Stimulated activated CD4-positive, alpha-beta T cell treated with anti-CD3 and anti-CD28 coated beads, TNF-alpha, amount 100 ng/mL, for 4 hours (primary cell): ENCODE measurements around the gene DCBLD1.
"Not testable (repeated sequence)": the region's sequence is repeated elsewhere in the genome, so short reads cannot be mapped to it uniquely, and the experiment has no call there.

ENCODE experiments used
- DNase-seq, 3 experiments: peaks; one replicate each; pipeline ENCODE4 v3.0.0-alpha.2; 2020; ENCODE audit warnings: low read depth in 3 of 3

DCBLD1 gene

DNA sequence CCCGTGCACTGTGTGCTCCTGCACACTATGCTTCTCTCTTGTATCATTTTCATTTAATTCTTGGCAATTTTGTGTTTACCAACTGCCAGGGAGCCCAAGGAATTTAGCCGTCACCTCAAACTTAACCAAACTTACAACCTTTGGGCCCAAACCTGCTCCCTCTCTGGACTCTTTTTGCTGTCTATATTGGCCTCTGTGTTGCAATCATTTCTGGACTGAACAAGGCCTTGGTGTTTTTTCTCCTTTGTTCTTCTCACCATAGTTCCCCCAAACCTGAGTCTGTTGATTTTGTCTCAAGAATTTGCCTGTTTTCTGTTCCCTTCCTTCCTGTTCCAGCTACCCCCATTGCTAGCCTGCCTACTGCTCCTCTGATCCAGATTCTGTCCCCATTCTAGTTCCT lies 19.2 kb downstream of the DCBLD1 start:
- no peak for DNase-seq

DNA sequence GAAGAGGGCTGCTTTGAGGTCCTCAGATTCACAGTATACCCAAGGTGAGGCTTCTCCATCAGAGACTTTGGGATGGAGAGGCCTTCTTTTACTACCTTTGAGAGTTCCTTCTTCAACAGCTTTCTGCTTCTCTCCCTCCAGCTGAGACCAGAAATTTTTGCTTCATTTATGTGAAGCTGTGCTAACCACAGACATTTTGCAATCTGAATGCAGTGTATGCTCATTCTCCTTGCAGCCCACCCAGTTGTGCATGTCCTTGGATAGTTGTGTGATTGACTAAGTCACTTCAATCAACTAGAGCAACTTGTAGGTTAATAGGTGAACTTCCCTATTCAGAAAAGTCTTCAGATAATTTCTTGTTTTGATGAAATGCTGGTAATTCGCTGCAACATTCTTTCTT lies 20.1 kb downstream of the DCBLD1 start:
- no peak for DNase-seq

DNA sequence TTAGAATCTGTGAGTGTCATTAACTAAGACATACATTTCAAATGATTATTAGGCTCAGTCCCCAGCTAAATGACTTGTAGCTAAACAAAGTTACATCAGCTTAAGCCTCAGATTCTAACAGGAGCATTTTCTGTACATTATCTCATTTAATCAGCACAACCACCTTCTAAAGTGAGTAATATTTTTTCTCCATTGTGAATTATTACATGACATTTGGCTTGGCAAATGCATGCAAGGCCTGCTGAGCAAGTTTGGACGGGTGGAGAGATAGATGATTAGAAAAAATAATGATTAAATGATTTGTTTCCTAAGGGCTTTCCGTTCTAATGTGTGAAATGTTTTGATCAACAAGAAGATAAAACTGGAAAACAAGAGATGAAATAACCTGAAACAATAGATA lies 20.7 kb downstream of the DCBLD1 start:
- DNase-seq: no peak

DNA sequence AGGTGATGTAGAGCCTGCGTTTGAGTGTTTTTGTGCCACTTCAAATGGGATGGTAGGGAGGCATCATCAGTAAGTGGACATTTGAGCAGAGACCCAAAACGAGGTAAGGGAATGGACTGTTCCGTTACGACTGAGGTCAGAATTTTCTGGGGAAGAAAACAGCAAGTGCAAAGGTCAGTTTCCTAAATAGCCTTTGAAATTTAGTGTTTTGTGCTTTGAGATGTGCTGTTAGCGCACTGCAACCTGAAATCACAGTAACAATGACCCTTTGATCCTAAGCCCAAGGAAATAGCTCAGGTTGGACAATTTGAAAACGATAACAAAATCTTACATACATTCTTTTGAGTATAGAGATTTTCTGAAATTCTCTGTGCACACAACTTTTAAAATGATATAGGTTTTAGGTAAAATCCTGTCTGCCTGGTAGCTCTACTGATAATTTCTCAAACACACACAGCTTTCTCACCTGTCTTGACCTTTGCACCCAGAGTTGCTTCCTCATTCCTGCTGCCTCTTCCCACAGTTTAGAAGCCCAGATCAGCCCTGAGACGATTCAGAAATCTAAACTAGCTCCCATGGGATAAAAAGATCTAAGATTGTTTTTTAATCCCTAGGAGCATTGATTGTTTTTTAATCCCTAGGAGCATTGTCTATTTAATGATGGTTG lies 22.1 kb downstream of the DCBLD1 start:
- no peak for DNase-seq

DNA sequence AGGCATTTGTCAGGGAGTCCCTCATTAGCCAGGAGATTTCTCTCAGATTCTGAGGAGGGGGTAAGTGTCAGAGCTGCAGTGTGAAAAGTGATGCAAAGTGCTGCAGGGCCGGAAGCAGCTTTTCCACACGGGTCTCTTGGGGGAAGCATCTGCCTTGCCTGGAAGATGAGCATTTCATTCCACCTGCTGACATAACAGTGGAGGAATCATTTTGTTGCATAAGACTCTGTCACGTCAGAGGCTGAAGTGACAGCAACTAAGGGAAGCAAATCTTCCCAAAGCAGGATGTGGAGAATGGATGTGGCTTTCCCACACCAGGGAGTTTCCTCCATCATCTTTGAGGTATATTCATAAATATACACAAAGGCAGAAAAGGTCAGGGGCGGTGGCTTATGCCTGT lies 22.8 kb downstream of the DCBLD1 start:
- no peak for DNase-seq

DNA sequence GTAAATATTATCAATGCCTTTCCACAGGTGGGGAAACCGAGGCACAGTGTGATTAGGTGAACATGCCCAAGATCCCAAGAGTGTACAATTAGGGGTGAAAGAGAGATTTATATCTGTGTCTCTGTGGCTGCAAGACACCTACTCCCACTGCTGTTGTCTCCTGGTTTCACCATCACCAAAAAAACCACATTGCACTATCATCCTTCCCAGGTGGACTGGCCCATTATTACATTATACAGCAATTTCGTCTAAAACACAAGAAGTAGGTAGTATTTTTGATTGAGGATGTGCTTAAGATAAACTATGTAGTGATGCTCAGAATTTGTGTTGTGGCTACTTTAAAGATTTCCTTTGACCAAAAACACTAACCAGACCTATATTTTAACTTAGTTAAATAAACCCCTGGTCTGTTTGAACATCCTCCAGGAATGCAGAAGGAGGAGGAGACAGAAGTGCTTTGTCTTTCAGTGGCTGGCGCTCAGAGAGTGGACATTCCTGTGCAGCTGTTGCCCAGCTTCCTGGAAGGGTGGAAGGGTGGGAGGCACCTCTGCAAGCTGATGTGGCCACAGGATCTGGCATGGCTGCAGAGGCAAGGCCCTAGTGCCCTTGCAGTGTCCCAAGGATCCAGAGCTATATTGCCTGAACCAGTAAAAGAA lies 23.8 kb downstream of the DCBLD1 start:
- DNase-seq: no peak

DNA sequence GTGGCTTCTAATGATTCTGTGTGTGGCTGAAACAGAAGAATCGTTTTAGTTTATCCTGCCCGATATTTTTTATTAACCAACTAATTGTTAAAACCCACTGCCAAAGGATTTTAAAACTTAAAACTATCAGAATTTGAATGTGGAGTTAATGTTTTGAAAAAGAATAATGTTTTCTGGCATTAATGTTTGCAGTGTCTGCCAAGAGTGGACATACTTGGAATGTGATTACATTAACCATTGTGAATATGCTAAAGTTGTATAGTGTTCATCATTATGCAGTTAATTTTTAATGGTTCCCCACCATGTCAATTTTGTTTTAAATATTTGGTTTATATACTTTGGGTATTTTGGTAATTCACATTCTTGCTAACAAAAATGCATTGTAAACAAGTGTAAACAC lies 24.4 kb downstream of the DCBLD1 start:
- no peak for DNase-seq

DNA sequence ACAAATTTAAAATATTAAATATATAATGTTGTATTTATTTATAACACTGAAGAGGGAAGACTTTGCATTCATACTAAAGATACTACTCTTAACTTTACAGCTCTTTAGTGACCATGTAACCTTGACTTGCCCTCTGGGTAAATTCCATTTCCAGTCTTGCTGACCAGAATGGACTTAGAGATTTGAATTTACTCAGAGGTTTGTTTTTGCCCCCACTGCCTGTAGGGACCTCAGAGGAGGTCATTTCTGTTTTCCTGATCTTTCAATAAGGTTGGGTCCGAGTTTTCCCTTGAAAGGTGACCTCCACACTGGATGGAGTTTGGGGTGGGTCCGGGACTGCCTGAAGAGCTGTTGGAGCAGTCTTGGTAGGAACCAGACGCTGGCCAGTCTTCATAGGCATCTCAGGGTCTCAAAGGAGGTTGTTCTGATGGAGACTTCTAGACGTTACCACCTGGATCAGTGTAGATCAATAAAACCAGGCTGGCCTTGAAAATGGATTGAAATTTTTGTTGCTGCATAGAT lies 26.0 kb downstream of the DCBLD1 start:
- no peak for DNase-seq

DNA sequence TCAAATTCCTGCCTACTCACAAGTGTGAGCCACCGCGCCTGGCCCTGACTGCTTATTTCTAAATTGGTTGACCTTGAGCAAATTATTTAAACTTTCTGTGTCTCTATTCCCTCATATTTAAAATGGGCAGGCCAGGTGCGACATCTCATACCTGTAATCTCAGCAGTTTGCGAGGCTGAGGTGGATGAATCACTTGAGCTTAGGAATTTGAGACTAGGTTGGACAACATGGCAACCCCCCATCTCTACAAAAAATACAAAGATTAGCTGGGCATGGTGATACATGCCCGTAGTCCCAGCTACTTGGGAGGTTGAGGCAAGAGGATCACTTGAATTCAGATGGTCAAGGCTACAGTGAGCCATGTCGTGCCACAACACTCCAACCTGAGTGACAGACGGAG lies 26.5 kb downstream of the DCBLD1 start:
- DNase-seq: no peak

DNA sequence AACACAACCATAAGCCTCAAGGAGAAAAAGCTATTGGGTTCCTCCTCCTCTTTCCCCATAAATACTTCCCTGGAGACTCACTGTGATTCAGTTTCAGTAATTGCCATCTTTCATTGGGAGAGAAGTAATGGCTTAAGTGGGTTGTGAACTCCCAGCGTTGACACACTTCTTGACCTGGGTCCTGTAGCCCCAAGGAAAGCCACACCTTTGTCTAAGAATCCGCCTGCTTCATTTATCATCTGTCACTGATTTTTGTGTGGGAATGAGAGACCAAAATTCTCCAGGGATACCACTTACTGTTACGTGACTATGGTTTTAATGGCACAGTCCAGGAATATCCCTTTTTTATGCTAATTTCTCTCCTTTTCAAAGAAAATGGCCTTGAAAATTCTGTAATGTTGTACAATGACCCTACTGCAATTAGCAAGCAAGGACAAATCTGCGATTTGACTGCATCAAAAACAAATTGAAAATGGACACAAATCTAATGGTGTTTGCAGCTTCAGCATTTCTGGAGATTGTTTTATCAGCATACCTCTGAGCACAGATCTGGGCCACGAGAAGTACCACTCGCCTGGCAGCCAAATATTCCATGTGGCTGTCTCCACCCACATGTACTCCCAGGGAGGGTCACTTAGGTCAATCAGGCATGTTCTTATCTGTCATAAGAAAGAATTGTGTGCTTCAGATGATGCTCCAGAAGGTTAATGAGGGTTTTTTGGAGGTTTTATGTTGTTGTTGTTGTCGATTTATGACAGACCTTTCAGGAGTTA lies 29.8 kb downstream of the DCBLD1 start:
- no peak for DNase-seq

DNA sequence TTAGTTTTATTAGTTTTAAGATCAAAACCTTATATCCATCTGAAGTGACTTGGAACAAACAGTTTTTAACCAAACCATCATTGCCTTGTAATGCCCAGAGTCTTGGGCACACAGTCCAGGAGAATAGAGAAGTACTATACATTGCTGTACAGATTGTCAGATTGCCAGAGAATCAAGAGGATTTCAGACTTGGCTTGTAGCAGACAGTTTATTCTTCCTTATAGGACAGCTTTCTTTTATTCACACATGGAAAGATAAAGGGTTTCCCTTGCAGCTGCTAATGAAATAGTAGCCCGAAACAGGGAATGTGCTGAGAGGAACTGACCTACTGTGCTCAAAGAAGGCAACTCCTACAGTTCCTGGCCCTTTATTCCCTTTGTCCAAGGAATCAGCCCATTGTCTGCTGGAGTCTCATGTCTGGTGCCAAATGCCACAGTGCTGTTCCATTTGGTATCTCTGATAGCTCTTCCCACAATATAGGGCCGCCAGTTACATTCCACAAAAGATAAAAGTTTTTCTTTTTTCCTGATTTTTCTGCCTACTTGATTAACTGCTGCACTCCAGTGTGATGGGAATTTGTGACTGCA lies 30.6 kb downstream of the DCBLD1 start:
- no peak for DNase-seq

DNA sequence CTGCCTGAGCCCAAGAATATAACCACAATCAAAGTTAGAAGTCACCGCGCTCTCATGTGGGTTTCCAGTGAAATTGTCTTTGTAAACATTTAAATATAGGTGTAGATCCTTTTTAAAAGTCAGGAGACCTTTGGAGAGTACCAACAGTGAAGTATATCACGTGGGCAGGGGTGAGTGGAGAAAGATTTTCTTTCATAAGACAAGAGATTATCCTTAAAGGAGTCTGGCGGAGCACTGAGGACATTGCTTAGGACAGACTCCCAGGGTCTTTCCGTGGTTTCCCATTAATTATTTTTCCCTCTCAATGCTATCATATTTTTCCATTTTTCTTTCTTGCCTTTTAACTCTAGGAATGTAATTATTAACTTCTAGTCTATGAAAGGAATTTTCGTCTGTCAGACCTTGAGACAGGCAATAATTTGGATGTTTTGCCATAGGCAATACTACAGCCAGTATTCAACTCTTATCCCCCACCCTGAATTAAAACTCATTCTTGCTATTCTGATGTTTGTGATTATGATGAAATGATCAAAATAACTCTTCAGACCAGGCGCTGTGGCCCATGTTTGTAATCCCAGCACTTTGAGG lies 31.4 kb downstream of the DCBLD1 start:
- DNase-seq: no peak

DNA sequence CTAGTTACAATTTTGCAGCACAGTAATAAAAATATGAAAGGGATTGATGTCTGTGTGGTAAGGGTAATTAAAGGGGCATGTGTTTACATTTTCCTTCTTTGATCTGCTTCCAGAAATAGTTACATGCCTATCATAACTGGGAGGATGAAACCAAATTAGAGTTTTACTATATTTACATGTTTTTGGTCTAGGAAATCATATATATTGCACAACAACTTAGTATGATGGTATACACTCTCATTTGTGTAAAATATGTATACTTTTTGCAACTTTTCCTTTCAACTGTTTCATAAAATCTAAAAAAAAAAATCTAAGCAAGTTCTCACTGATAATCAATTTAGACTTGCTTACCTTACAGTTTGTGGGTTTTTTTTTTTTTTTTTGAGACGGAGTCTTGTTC lies 32.2 kb downstream of the DCBLD1 start:
- no peak for DNase-seq

DNA sequence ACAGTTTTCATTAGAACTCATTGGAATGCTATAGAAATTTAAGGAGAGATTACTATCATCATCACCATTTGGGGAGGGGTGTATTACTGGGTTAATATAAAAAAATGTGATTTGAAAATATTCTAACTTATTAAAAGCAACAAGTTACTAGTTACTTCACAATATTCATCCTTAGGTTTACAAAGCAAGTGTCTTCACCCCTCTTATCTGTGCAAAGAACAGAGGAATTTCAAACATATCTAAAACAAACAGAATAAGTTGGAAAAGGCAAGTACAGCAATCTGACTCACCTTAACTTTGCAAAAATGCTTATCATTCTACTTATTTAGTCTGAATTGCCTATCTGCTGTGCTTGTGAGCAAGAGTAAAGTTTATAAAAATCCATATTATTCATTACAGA lies 32.9 kb downstream of the DCBLD1 start:
- no peak for DNase-seq

DNA sequence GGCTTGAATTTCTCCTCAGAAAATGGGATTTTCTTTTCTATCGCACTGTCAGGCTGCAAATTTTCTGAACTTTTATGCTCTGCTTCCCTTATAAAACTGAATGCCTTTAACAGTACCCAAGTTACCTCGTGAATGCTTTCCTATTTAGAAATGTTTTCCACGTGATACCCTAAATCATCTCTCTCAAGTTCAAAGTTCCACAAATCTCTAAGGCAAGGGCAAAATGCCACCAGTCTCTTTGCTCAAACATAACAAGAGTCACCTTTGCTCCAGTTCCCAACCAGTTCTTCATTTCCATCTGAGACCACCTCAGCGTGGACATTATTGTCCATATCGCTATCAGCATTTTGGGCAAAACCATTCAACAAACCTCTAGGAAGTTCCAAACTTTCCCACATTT lies 35.5 kb downstream of the DCBLD1 start:
- not testable (repeated sequence) for DNase-seq

DNA sequence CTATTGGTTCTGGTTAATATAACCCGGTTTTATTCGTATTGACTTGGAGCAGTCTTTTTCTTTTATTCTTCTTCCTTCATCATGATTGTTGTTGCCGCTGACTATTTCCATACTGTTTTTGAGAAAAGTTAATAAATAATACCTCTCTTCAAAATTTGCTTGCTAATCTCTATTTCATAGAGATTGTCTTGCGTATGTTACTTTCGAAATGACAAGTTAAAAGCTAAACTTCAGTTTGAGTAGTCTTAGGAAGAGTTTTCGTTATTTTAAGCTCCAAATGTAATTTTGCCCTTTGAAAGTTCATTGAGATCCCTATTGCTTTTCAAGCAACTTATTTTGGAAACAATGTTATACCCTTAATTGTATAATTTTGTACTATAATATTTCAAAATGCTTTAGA lies 36.4 kb downstream of the DCBLD1 start:
- no peak for DNase-seq

DNA sequence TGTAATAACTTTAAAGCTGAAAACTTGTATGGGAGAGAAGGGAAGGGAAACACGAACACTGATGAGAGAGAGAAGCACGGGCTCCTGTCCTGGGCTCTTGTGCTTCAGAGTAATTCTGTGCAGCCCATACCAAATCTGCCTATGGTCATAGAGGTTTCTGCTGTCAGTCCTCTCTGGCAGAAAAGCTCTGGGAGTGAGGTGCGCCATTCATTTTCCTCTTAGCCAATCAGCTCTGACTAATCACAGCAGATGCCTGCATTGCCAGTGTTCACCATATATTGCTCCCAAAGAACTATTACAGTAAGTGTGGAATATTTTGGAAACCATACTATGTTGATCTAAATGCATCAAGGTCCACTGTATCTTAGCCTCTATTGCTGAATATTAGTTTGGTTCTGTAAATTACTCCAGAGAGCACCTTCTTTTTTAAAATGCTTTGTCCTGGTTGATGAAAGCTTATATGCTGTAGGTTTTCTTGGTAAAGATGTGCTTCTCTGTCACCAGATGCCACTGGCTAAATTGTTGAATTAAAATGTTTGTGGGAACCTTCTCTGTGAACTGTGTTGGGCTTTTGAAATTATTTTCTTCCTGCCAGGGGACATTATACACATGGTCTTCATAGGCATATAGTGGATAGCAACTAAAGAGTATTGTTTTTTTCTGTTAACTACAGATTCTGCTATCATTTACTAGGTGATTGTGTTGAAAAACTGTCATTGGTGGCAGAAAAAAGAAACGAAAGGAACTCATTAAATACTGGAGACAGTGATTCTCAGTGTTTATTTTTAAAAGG lies 38.3 kb downstream of the DCBLD1 start:
- no peak for DNase-seq

DNA sequence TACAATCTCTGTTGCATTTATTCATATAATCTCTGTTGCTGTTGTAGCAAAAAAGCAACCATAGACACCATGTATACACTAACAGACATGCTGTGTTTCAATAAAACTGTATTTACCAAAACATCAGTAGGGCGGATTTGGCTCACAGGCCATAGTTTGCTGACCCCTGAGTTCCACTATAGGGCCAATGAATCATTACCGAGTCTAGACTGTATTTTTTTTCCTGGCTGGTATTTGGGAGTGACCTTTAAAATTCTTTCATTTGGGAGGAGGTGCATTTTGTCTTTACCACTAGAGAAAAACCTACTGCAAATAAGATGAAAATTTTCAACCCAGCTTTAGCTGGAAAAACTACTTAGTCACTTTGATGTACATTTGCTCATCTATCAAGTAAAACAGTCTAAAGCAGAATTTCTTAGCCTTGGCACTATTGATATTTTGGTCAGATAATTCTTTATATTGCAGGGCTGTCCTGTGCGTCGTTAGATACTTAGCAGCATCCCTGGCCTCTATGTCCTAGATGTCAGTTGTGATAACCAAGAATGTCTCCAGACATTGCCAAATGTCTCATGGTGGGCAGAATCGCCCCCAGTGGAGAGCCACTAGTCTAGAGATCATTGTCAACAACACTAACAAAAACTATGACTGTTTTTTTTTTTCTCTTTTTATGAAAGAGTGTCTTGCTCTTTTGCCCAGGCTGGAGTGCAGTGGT lies 39.5 kb downstream of the DCBLD1 start:
- no peak for DNase-seq

DNA sequence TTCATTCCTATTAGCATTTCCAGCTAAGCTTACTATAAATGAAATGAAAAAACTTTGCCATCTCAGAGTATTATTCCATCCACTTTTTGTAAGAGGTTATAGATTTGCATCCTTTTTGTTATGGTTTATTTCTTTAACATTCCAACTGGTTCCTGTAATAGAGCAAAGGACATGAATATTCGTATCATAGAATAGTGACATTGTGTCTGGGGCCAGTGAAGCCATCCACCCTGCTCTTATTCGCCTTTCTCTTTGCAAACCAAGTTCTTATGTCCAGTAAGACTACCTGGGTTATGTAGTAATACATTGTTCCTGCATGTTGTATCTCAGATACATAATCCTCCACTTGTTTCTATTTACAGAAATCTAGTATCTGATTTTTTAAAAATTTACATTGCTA lies 43.1 kb downstream of the DCBLD1 start:
- DNase-seq: no peak

DNA sequence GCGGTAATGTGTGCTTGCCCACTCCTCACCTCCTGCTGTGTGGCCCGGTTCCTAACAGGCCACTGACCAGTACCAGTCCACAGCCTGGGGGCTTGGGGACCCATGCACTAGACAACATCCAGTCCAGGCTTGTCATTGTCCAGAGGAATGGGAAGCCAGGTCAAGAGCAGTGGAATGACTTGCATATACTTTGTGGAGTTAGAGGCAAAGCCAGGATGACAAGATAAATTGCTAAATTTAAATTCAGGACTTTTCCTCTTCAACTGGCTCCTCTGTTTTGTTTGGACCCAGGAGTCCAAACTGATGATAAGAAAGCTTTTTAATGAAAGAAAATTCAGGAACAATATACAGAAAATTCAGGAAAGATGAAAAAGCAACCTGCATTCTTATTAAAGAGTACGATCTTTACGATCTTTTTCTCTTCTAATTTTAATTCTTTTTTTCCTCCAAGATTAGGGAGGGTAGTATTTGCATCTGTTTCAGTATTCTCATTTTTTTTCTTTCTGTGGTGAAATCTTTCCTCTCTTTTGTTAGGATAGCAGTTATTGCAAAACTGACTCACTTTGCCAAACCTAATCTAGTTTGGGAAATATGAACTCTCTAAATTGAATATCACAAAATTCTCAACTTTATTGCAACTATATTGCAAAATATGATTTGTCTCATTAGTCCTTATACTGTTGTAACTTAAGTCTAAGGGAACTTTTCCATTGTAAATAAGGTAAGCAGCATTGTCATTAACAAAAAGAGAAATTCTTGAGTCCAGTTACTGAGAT lies 48.2 kb downstream of the DCBLD1 start:
- no peak for DNase-seq
